Neural cell (in vitro differentiated cells): ENCODE results near the gene CFC1B. TPM values are rescaled to one million over a fixed set of nuclear protein-coding genes. Genes with fewer than 3 reads are reported as not detected.
"Not testable (repeated sequence)": the region's sequence is repeated elsewhere in the genome, so short reads cannot be mapped to it uniquely, and the experiment has no call there.

Experiments used
- H2AFZ ChIP-seq: fragments of 200-600, 300-800 bp; sonication (generic), shearing (Covaris generic); 2 replicates; pipeline ENCODE4 v1.6.0; 2014; ENCODE audit warnings: low read depth, mild to moderate bottlenecking, antibody characterized with exemption, low read length, moderate library complexity
- H3F3A ChIP-seq: fragments of 200-600 bp; shearing (Covaris generic); 2 replicates; pipeline ENCODE4 v1.6.1; 2016; ENCODE audit warnings: mild to moderate bottlenecking, moderate library complexity, mixed read lengths, antibody characterized with exemption, low read length; ENCODE audit not compliant: insufficient read depth, poor library complexity, severe bottlenecking
- H3K27ac ChIP-seq: fragments of 200-600, 300-800 bp; sonication (generic), shearing (Covaris generic); 2 replicates; pipeline ENCODE4 v1.5.1; 2014; ENCODE audit warnings: mild to moderate bottlenecking, low read length, moderate library complexity
- H3K27me3 ChIP-seq: fragments of 300-800, 200-600 bp; sonication (generic), shearing (Covaris generic); 2 replicates; pipeline ENCODE4 v1.6.0; 2014; ENCODE audit warnings: mild to moderate bottlenecking, low read depth, low read length, moderate library complexity; ENCODE audit not compliant: insufficient read depth
- H3K36me3 ChIP-seq: fragments of 300-800, 200-600 bp; sonication (generic), shearing (Covaris generic); 2 replicates; pipeline ENCODE4 v1.5.1; 2014; ENCODE audit warnings: mild to moderate bottlenecking, antibody characterized with exemption, low read length, moderate library complexity; ENCODE audit not compliant: insufficient read depth
- H3K4me2 ChIP-seq: fragments of 300-800, 200-600 bp; sonication (generic), shearing (Covaris generic); 2 replicates; pipeline ENCODE4 v1.6.0; 2014; ENCODE audit warnings: mild to moderate bottlenecking, low read length
- H3K4me3 ChIP-seq: fragments of 300-800, 200-600 bp; sonication (generic), shearing (Covaris generic); 2 replicates; pipeline ENCODE4 v1.5.1; 2014; ENCODE audit warnings: mild to moderate bottlenecking, low read length, moderate library complexity
- H3K79me2 ChIP-seq: fragments of 200-600 bp; shearing (Covaris generic); replicated peaks from 2 replicates; pipeline ENCODE4 v1.6.0; 2014; ENCODE audit warnings: mild to moderate bottlenecking, low read length, moderate library complexity; ENCODE audit not compliant: insufficient read depth
- H3K9ac ChIP-seq: fragments of 300-800, 200-600 bp; sonication (generic), shearing (Covaris generic); 2 replicates; pipeline ENCODE4 v1.6.1; 2016; ENCODE audit warnings: mild to moderate bottlenecking, low read length, mixed read lengths
- H3K9me2 ChIP-seq: fragments of 200-600 bp; shearing (Covaris generic); 2 replicates; pipeline ENCODE4 v1.6.1; 2016; ENCODE audit warnings: mild to moderate bottlenecking, low read length, mixed read lengths; ENCODE audit not compliant: insufficient read depth
- H3K9me3 ChIP-seq: fragments of 200-600, 300-800 bp; sonication (generic), shearing (Covaris generic); 2 replicates; pipeline ENCODE4 v1.6.1; 2016; ENCODE audit warnings: mild to moderate bottlenecking, mixed run types, low read length, moderate library complexity, mixed read lengths
- H4K20me1 ChIP-seq: fragments of 200-600 bp; shearing (Covaris generic); 2 replicates; pipeline ENCODE4 v1.6.1; 2016; ENCODE audit warnings: mild to moderate bottlenecking, mixed run types; ENCODE audit not compliant: insufficient read depth
- polyA plus RNA-seq: library from polyadenylated mRNA; depleted of rRNA; stranded (reverse); fragments of >200 nt; gene quantifications from 2 replicates; pipeline ENCODE4 v1.2.3, GENCODE V29; 2014
- small RNA-seq, 3 experiments: library from RNA; depleted of rRNA; stranded (forward); fragments of <200 nt; gene quantifications; one replicate each; pipeline ENCODE3, GENCODE V24; 2012

The CFC1B gene
- polyA plus RNA-seq, 1 donor from 2014 or later, result not detected

DNA sequence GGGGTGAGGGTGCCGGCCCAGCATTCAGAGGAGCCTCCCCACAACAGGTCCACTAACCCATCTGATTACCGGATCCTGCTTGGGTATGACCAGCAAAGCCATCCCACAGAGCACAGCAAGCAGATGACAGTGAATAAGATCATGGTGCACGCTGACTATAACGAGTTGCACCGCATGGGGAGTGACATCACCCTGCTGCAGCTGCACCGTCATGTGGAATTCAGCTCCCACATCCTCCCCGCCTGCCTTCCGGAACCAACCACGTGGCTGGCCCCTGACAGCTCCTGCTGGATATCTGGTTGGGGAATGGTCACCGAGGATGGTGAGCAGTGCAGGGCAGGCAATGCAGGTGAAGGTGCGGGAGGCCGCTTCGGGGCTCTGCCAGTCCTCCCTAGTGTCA is 53.2 kb downstream of the CFC1B start:
- H3K27me3 ChIP-seq, H3K9me3 ChIP-seq, H3K79me2 ChIP-seq, H3K9ac ChIP-seq, H3F3A ChIP-seq, H3K36me3 ChIP-seq, H3K4me3 ChIP-seq, H2AFZ ChIP-seq, H3K9me2 ChIP-seq, H3K27ac ChIP-seq, H3K4me2 ChIP-seq, H4K20me1 ChIP-seq: not testable (repeated sequence)

DNA sequence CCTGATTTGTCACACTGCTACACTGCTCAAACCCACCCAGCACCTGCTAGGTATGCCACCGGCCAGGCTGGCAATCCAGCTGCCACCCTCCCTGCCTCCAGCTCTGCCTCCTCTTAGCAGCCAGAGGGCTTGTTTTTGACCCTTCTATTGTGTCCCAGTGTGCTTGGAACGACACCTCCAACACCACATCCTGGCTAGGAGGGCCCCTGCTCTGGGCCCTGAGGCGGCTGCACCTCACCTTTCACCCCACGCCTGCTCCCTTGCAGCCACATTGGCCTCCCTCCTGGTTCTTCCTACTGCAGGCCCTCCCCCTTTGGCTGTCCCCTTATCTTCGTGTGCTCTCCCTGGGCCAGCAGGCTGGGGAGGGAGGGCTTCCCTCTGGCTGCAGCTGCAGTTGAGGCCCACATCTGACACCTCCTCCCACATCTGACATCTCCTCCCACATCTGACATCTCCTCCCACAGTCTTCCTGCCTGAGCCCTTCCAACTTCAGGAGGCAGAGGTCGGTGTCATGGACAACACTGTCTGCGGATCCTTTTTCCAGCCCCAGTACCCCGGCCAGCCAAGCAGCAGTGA is 55.3 kb downstream of the CFC1B start:
- H3K27me3 ChIP-seq, H3K4me2 ChIP-seq, H2AFZ ChIP-seq, H3K9me2 ChIP-seq, H3F3A ChIP-seq, H3K79me2 ChIP-seq, H3K27ac ChIP-seq, H3K9me3 ChIP-seq, H3K36me3 ChIP-seq, H3K4me3 ChIP-seq, H4K20me1 ChIP-seq, H3K9ac ChIP-seq: not testable (repeated sequence)

DNA sequence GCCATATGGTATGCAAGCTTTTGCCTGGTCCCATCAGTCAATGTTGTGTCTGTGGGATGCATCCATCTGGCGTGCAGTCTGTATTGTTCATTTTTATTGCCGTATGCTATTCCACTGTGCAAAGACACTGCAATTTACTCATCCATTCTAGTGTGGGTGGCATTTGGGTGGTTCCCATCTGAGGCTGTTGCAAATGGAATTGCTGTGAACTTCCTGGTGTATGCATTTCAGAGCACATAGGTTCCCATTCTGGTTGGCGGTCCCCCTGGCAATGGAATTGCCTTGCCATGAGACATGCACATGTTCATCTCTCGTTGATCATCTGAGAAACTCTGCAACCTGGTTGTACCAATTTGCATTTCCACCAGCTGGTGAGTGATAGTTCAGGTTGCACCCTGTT is 56.5 kb downstream of the CFC1B start:
- H4K20me1 ChIP-seq, H3K4me2 ChIP-seq, H3K36me3 ChIP-seq, H3K27ac ChIP-seq, H3K9ac ChIP-seq, H3K4me3 ChIP-seq, H3K9me3 ChIP-seq, H2AFZ ChIP-seq, H3F3A ChIP-seq, H3K79me2 ChIP-seq, H3K9me2 ChIP-seq, H3K27me3 ChIP-seq: not testable (repeated sequence)

Small RNA genes lying within 50 kb of the gene (small RNA-seq; reads per million reads assigned to genes)
- 0 reads per million in 3 experiments for gene RF00017
- 0 reads per million in 3 experiments for gene RNU6-473P

Other genes with a start within 250 kb of the CFC1B start
- 78.0 and 81.4 TPM in 2 replicates for gene IMP4, start 178.3 kb upstream of the CFC1B start, polyA plus RNA-seq
- 4.2 and 13.3 TPM in 2 replicates for gene PTPN18, start 165.2 kb upstream of the CFC1B start, polyA plus RNA-seq
- gene POTEI, start 11.9 kb upstream of the CFC1B start, polyA plus RNA-seq, result 0.25 and 0.48 TPM in 2 replicates
- 22.4 and 29.9 TPM in 2 replicates for gene CFC1, start 78.4 kb downstream of the CFC1B start, polyA plus RNA-seq
- gene POTEJ, start 90.2 kb downstream of the CFC1B start, polyA plus RNA-seq, result 0.16 TPM in 1 of 2 replicates, not detected in the other
- not detected in 2 replicates for gene GPR148, start 207.8 kb downstream of the CFC1B start, polyA plus RNA-seq
- 19.2 and 22.7 TPM in 2 replicates for gene AMER3, start 234.3 kb downstream of the CFC1B start, polyA plus RNA-seq